DMS 273 (cell line): Measurements from ENCODE around the gene CDC42EP3.

ENCODE experiments used
- DNase-seq: peaks from one replicate; lab custom pipeline; 2025; ENCODE audit not compliant: unreplicated experiment; lab: John Stamatoyannopoulos, UW

The CDC42EP3 gene

DNA sequence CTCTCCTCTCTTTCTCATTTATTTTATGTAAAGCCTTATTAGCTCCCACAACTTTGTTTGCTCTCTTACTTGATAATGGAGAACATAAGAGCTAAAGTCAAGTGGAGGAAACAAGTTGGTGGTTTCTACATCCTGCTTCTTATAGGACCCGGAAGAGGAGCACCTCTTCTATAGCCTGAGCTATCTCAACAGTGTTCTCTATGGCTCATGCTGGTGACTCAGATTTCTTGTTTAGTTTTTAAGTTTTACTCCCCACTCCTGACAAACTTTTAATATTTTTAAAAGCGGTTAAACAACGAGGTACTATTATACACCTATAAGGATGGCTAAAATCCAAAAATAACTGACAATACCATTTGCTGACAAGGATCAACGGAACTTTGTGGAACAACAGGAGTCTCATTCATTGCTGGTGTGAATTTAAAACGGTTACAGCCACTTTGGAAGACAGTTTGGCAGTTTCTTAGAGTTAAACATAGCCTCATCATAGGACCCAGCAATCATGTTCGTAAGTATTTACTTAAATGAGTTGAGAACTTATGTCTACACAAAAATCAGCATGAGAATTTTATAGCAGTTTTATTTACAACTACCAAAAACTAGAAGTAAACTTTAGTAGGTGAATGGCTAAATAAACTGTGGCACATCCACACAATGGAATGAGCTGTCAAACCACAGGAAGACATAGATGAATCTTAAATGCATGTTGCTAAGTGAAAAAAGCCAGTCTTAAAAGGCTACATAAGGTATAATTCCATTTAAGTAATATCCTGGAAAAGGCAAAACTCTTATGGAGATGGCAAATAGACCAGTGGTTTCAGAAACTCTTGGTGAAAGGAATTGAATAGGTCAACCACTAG, 12.7 kb upstream of the CDC42EP3 start:
- DNase-seq, result no peak

DNA sequence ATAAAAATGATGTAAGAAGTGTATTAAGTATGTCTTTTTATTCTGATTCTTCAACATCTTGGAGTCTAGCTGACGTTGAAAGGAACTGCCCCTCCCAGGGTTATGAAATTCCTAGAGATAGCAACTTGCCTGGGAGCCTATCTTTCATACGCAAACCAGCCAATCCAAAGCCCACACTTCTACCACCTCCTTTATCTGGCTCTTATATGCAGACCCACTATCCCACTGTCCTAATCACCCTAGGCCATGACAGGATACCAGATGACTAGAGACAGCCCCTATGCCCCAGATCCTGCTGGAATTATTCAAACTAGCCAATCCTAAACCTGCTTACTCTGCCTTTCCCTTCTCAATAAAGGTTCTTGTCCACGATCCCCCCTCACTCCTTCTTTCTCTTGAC, 11.8 kb upstream of the CDC42EP3 start:
- DNase-seq, result no peak

DNA sequence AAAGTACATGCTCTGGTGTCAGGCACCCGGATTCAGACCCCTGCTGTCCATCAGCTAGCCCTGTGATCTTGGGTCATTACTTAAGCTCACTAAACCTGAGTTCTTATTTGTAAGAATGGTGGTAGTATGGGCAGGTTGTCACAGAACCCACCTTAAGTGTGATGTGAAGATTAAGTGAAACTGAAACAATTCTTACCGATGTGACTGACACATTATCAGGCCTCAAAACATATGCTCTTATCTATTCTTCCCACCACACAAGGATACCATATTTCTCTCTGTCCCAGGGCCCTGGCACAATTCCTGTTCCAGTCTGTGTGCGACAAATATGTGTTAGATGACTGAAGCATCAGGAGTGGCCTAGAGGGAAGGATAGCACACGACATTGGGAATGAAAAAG, 11.0 kb upstream of the CDC42EP3 start:
- DNase-seq, result no peak

DNA sequence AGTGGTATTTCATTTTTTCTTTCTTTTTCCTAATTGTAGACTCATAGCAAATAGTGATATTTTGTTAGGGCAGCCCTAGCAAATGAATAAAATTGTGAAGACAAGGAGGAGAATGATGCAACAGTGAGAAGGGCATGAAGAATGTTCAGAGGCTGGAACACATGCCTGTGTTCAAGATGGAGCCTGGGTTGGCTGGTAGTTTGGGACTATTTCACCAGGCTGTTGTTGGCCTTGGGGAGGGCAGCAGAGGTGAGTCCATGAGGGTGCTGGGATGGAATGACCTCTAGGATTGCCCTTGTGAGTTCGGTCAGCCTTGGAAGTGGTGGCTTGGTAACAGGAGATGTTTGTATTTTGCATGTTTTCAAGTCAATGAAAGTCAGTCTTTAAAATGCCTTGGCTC, 10.1 kb upstream of the CDC42EP3 start:
- DNase-seq, result no peak

DNA sequence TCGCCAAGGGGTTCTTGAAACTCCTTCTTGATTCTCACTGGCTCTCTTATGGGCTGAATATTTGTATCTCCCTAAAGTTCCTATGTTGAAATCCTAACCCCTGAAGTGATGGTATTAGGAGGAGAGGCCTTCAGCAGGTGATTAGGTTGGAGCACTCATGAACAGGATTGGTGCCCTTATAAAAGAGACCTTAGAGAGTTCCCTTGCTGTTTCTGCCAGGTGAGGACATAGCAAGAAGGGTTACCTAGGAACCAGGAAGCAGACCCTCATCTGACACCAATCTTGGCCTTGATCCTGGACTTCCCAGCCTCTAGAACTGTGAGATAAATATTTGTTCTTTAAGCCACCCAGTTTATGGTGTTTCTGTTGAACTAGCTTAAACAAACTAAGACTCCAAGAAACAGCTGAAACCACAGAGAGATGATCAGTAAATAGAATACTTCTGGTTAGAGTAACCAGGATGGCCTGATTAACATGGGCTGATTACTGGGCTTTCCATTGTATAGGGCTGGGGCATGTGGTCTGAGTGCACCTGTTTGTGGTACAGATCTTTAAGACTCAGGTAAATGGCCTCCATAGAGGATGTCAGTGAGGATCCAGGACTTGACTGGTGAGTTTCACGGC, 7.7 kb upstream of the CDC42EP3 start:
- DNase-seq, result no peak

DNA sequence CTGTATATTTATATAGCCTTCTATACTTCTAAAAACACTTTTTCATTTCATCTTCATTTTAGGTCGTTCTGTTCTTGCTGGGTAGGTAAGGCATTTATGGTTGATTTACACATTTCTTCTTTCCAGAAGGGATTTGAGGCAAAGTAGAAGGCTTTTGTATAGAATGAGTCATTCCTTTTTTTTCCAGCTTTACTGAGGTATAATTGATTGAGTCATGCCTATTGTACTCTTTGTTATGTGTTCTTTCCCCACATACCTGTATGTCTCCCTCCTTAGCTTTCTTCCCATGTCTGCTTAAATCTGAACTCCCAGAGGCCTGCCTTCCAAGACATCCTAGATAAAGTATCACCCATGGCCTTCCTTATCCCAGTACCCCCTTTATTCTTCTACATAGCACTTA, 4.8 kb upstream of the CDC42EP3 start:
- no peak for DNase-seq

DNA sequence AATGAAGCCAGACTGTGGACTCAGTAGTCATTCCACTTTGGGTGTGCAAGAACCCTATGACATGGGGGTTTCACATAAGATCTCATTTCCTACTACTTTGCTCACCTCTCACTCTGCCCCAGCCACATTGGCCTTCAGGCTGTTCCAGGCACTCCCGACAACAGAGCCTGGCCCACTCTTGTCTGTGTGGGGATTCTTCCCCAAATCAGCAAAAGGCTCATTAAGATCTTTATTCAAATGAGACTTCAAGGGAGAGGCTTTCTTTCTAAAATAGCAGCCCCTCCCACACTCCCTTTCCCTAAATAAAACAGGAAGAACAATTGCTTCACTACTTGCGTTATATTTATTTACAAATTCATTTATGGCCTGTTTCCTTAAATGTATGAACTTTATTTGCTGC, 3.5 kb upstream of the CDC42EP3 start:
- no peak for DNase-seq

DNA sequence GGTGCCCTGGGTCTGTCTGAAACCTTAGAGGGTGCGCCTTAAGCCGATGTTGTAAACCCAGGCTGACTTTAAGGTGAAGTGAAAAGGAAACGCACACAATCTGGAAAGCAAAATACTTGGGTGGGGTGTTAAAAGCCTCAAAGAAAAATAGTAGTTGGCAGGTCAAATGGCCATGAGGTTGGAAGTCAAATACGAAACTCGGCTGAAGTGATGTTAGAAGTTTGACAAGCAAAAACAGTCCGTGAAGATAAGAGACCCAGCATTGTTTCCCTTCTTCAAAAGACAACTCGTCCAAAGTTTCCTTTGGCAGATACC, 1.4 kb upstream of the CDC42EP3 start:
- DNase-seq, result no peak

DNA sequence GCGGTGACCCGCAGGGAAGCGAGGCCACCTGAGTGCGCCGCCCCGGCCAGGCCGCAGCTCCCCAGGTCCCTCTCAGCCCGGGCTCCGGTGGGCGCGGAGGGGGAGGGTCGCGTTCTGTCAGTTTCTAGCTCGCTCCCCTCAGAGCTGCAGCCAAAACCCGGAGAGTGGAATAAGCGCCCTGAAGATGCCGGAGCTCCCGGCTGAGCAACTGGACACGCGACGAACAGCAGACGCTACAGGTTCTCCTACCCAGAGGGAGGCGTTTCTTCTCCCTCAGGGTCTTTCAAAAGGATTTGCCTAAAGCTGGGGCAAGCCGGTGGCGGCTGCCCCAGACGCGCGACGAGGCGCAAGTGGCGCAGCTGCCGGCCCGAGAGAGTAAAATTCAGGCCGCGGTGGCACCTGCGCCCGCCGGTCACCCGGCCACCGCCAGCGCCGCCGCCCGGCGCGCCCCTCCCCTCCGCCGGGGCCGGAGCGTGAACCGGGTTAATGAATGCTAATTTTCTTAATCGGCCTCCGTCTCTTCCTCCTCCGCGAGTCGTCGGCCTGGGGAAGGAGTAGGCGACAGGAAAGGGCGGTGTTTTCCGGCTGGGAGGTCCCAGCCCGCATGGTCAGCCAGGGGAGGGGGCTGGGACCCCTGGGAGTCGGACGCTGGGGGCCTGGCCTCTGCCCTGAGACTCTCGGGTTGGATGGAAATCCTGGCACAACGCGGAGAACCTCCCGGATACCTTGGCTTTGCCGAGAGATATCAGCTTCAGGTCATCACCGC, 845 bp upstream of the CDC42EP3 start:
- peak; percentile 95 for DNase-seq

DNA sequence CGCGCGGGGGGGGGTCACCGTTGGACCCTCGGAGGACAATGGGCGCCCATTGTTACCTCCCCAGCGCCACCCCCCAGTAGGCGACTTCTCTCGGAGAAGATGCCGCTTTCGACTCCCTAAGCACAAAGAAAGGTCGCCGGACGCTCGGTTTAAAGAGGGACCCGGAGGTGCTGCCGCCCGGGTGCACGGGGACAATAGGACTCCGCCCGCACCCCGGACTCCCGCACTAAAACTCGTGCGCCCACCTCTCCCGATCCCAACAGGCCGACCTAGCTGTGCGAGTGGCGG, 318 bp upstream of the CDC42EP3 start:
- peak; percentile 82 for DNase-seq

DNA sequence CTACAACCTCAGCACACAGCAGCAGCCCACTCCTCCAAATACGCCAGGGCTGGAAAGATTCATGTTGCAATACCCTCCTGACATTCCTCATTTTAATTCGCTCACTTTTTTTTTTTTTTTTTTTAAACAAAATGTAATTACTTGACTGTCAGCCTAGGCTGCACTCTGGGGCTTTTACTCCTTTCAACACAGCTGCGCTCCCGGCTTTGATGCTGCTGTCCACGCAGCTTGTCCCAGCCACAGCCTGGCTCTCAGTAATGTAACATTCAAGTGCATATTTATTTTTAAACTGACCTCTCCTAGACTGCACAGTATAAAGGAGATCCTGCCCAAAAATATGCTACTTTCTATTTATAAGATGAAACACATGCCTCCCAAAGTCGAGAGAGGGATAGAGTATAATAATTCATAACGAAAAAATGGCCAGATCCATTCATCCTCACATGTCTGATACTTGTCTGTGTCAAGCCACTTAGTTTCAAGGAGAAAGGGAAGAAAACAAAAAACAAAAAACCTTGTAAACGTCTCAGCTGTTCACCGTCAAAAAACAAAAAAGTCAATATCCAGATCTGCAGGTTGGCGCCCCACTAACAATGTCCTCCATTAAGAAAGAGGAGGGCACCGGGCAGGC, 949 bp downstream of the CDC42EP3 start:
- DNase-seq, result no peak

DNA sequence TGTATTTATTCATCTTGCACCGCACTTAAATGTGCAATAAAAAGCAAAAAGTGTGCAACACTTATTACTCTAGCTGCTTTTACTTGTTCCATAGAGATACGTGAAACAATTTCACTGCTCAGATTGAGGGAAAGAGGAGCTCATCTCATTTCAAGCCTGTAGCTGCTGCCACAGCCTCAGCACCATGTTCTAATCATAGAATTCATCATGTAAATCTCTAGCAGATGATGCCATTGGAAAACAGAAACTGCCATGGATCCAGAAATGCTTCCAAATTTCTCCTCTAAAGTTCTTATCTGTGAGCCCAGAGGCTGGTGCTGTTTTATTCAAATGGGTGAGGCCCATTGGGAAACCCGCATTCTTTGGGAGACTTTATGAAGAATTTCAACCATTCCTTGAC, 2.0 kb downstream of the CDC42EP3 start:
- no peak for DNase-seq

DNA sequence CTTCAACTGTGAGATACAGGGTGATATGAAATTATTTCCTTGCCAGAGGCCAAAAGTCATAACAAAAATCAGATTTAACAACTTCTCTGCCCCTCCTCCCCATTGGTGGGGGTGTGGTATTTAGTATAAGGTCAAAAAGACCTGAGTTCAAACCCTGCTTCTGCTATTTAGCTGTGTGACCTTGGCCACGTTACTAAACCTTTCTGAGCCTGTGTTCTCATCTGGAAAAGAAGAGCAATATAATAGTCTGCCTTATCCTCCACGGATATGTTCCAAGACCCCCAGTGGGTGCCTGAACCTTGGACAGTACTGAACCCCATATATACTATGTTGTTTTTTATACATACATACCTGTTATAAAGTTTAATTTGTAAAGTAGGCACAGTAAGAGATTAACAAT, 3.7 kb downstream of the CDC42EP3 start:
- DNase-seq, result no peak

DNA sequence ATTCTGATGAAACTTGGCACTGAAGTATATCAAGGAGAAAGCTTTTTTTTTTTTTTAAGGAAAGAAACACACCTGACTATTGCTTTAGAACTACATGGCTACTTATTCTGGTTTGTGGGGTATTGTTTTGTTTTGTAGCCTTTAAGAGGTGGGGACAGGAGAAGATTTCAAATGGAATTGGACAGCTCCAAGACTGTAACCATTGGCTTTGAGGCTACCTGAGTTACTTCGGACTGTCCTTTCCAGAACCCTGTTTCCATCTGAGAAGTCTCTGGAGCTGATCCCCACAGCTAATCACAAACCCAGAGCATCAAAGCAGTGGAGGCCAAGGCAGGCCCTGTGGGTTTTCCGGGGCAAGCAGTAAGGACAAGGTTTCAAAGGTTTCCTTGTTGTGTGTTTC, 4.7 kb downstream of the CDC42EP3 start:
- no peak for DNase-seq

DNA sequence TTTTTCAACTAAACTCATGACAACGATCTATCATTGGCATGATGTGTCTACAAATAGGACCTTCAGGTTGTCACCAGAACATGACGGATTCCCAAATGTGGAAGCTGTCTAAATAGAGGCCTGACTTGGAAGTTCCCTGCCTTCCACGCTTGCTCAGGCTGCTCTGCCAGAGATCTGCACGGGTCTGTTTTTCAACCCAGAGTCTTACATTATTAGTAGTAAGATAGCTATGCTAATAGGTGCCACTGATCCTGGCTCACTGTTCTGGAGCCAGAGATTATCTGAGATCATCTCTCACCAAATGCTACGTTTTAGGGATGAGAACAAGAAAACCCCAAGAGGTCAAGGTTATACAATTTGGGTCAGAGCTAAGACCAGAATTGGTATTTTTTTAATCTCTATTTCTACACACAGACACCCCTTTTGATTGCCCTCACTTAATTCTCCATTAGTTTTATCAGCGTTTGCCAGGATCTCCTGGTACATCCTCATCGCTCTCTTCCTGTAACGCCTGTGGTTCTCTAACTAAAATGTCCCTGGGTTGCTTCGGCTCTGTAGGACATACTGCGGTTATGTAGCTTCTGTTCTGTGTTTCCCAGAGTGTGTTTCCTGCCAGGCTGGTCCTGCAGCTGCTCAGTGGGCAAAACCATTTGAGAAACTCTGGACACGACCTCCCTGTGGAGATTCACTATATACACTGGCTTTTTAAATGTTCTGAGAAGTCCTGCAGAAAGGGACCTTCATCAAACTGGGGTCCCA, 5.7 kb downstream of the CDC42EP3 start:
- DNase-seq, result no peak

DNA sequence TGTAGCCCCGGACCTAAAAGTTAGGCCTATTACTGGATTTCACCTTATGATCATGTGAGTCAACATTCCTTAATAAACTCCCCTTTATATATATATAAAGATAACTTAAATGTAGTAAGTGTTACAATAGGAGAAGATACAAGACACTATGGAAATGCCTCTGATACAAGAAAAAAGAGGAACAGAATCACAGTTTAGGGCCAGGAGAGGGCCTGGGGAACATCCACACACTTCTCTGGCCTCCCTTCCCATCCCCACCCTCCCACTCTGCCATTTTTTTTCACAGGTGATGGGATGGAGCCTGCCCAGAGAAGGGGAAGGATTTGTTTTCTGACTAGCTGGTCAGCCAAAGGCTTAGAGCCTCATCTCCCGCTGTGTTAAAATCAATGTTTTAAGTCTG, 6.4 kb downstream of the CDC42EP3 start:
- no peak for DNase-seq

DNA sequence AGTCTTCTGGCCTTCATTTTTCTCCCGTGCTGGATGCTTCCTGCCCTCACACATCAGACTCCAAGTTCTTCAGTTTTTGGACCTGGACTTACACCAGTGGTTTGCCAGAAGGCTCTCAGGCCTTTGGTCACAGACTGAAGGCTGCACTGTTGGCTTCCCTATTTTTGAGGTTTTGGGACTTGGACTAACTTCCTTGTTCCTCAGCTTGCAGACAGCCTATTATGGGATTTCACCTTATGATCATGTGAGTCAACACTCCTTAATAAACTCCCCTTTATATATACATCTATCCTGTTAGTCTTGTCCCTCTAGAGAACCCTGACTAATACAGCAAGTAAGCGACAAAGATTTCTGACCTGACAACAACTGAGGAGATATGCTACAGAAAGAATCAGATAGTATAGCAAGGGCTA, 7.2 kb downstream of the CDC42EP3 start:
- DNase-seq, result no peak

DNA sequence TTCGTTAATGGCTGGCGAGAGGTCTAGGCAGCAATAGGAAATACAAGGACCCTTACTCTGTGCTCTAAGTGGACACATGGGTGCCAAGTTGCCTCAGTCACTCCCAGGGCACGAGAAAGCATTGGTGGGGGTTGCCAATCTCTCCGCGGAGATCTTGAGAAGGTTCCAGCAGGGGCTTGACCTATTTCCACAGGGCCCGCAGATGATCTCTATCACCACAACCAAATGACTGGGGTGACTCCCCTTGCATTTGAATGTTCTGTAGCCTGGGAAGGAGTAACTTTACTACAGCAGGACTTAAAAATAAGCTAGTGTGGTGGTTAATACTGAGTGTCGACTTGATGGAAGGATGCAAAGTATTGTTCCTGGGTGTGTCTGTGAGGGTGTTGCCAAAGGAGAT, 8.1 kb downstream of the CDC42EP3 start:
- no peak for DNase-seq

DNA sequence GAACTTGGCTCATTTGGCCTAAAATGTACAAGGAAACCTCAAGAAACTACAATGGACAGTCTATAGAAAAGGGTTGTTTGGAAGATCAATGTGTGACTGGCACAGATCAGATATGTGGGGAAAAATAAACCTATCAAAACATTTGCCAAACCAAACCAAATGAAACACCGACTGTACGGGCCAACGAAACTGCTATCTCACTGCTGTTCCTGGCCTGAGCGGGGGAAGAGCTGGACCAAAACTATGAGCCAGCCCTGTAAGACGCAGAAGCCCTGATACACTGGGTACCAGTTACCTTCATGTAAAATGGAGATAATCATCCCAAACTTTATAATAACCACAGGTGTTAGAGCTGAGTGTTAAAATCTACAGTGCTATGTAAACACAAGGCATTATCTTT, 11.7 kb downstream of the CDC42EP3 start:
- no peak for DNase-seq

DNA sequence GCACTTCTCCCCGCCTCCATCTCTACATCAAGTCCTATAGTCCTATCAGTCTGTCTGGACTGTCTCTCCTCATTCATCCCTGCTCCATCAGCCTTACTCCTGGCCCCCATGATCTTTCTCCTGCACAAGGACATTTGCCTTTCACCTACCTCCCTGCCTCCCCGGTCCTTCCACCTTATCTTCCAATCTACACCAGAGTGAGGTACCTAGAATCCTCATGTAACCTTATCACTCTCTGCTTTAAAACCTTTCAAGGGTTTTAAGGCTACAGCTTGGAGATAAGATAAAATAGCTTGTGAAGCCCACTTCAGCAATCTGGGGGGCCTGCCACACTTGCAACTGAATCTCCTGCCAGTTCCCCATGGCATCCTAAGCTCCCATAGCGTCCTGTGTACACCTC, 12.8 kb downstream of the CDC42EP3 start:
- DNase-seq, result no peak

DNA sequence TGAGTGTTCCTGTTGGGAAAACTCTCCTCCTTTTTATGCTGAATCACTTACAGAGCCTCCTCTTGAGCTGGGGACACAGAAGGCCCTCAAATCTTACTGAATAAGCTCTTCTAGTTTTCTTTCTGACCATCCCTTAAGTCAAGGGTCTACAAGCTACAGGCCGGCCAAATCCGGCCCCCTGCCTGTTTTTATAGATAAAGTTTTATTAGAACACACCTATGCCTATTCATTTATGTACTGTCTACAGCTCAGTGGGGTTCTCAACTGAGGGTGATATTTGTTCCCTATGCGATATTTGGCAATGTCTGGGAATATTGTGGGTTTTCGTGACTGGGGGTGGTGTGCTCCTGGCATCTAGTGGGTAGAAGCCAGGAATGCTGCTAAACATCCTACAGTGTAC, 14.0 kb downstream of the CDC42EP3 start:
- no peak for DNase-seq
